ENCODE data around the gene PCDHB12. TPM values are rescaled to one million over a fixed set of nuclear protein-coding genes. Genes with fewer than 3 reads are reported as not detected.
A peak's percentile ranks its signal among the peaks of the same experiment; 100 is the strongest.
"Not testable (repeated sequence)": the region's sequence is repeated elsewhere in the genome, so short reads cannot be mapped to it uniquely, and the experiment has no call there.

PCDHB12 gene
- polyA plus RNA-seq (2013, experiment 1 of 2): 0.66 TPM
- polyA plus RNA-seq (2013, experiment 2 of 2): 0.61 TPM

- Histone ChIP-seq H3K9me3 (ENCODE audit: control insufficient read depth, low read length) (no peaks in the 10 kb centered on the region), H3K4me3 (ENCODE audit: extremely low read depth, insufficient read depth, low read length, poor library complexity, severe bottlenecking) (no peak within 1 kb of the TSS), H3K4me1 (ENCODE audit: control insufficient read depth, insufficient read depth, low read length, poor library complexity, severe bottlenecking) (no peaks in the 10 kb centered on the region), H3K36me3 (ENCODE audit: control insufficient read depth, insufficient read depth, low read length) (no peaks in the 10 kb centered on the region), H3K27ac (ENCODE audit: low read depth, low read length, severe bottlenecking) (no peak within 1 kb of the TSS)
- 77 to 84% methylated on average over 9 of the region's 11 CpGs for WGBS, 2 experiments (ENCODE audit: insufficient coverage in 2 of 2)
Observed at GRCh38 chr5:141208478-141208877, at the start of gene PCDHB12. Gene PCDHB12, plus strand, starts transcription at chr5:141208719. Its CDS starts 189 bp downstream, at chr5:141208908.

- no peak within 1 kb of the TSS for H3K4me3 ChIP-seq (ENCODE audit: extremely low read depth, insufficient read depth, low read length, poor library complexity, severe bottlenecking)
- H3K27ac ChIP-seq (ENCODE audit: low read depth, low read length, severe bottlenecking): no peak within 1 kb of the TSS
- H3K9me3 ChIP-seq (ENCODE audit: control insufficient read depth, low read length): no peaks in the 10 kb centered on the region
- H3K4me1 ChIP-seq (ENCODE audit: control insufficient read depth, insufficient read depth, low read length, poor library complexity, severe bottlenecking): no peaks in the 10 kb centered on the region
- no peaks in the 10 kb centered on the region for H3K36me3 ChIP-seq (ENCODE audit: control insufficient read depth, insufficient read depth, low read length)
- WGBS, 2 experiments (ENCODE audit: insufficient coverage in 2 of 2): 81 to 84% methylated on average over 15 to 16 of the region's 20 CpGs
Observed at GRCh38 chr5:141172381-141173204, 35.9 kb upstream of the PCDHB12 start, which contains the start of gene PCDHB7. Gene PCDHB7, plus strand, starts transcription at chr5:141172644. Its CDS starts 192 bp downstream, at chr5:141172836.

DNA sequence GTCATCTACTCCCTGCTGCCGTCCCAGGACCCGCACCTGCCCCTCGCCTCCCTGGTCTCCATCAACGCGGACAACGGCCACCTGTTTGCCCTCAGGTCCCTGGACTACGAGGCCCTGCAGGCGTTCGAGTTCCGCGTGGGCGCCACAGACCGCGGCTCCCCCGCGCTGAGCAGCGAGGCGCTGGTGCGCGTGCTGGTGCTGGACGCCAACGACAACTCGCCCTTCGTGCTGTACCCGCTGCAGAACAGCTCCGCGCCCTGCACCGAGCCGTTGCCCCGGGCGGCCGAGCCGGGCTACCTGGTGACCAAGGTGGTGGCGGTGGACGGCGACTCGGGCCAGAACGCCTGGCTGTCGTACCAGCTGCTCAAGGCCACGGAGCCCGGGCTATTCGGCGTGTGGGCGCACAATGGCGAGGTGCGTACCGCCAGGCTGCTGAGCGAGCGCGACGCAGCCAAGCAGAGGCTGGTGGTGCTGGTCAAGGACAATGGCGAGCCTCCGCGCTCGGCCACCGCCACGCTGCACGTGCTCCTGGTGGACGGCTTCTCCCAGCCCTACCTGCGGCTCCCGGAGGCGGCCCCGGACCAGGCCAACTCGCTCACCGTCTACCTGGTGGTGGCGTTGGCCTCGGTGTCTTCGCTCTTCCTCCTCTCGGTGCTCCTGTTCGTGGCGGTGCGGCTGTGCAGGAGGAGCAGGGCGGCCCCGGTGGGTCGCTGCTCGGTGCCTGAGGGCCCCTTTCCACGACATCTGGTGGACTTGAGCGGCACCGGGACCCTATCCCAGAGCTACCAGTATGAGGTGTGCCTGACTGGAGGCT, 34.0 kb upstream of the PCDHB12 start:
- 94 to 95% methylated on average over 35 to 50 of the region's 79 CpGs for WGBS, 2 experiments (ENCODE audit: insufficient coverage in 2 of 2)

GRCh38 chr5:141175933-141176332, 32.6 kb upstream of the PCDHB12 start:
- Histone ChIP-seq H3K4me3 (ENCODE audit: extremely low read depth, insufficient read depth, low read length, poor library complexity, severe bottlenecking) (no peak overlapping the region), H3K27ac (ENCODE audit: low read depth, low read length, severe bottlenecking) (no peak overlapping the region), H3K9me3 (ENCODE audit: control insufficient read depth, low read length) (no peaks in the 10 kb centered on the region), H3K36me3 (ENCODE audit: control insufficient read depth, insufficient read depth, low read length) (no peaks in the 10 kb centered on the region), H3K4me1 (ENCODE audit: control insufficient read depth, insufficient read depth, low read length, poor library complexity, severe bottlenecking) (no peaks in the 10 kb centered on the region)
- no CpG with 5 or more reads among the region's 1 CpG for WGBS, 2 experiments (ENCODE audit: insufficient coverage in 2 of 2)

More for the DNA sequence above, 34.0 kb upstream of the PCDHB12 start:
- H3K27ac ChIP-seq (ENCODE audit: low read depth, low read length, severe bottlenecking); H3K9me3 ChIP-seq (ENCODE audit: control insufficient read depth, low read length); H3K36me3 ChIP-seq (ENCODE audit: control insufficient read depth, insufficient read depth, low read length); H3K4me3 ChIP-seq (ENCODE audit: extremely low read depth, insufficient read depth, low read length, poor library complexity, severe bottlenecking); H3K4me1 ChIP-seq (ENCODE audit: control insufficient read depth, insufficient read depth, low read length, poor library complexity, severe bottlenecking): not testable (repeated sequence)

DNA sequence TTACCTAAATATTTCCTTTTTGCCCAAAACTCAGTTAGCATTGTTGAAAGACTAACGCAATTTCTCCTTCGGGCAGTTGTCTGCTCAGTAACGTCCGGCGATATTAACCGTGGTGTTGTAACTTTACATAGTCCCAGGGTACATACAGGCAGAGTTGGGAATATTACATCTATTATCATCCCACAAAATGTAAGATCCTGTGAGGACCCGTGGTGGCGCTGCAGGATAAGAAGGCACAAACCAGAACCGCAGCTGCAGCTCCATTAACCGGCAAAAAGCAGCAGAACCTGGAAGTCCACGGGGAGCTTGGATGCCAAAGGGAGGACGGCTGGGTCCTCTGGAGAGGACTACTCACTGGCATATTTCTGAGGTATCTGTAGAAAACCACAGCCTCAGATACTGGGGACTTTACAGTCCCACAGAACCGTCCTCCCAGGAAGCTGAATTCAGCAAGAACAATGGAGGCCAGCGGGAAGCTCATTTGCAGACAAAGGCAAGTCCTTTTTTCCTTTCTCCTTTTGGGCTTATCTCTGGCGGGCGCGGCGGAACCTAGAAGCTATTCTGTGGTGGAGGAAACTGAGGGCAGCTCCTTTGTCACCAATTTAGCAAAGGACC, 30.8 kb upstream of the PCDHB12 start, which contains the start of gene PCDHB8:
Gene PCDHB8, plus strand, starts transcription at position 214 of the 615 bp plus-strand sequence. Its CDS starts 245 bp downstream, at position 459.
- H3K27ac ChIP-seq (ENCODE audit: low read depth, low read length, severe bottlenecking); H3K4me1 ChIP-seq (ENCODE audit: control insufficient read depth, insufficient read depth, low read length, poor library complexity, severe bottlenecking); H3K9me3 ChIP-seq (ENCODE audit: control insufficient read depth, low read length); H3K4me3 ChIP-seq (ENCODE audit: extremely low read depth, insufficient read depth, low read length, poor library complexity, severe bottlenecking); H3K36me3 ChIP-seq (ENCODE audit: control insufficient read depth, insufficient read depth, low read length): not testable (repeated sequence)
- WGBS, 2 experiments (ENCODE audit: insufficient coverage in 2 of 2): 84 to 87% methylated on average over 3 to 6 of the region's 18 CpGs

GRCh38 chr5:141179371-141179770, 29.1 kb upstream of the PCDHB12 start:
- H3K36me3 ChIP-seq (ENCODE audit: control insufficient read depth, insufficient read depth, low read length); H3K4me3 ChIP-seq (ENCODE audit: extremely low read depth, insufficient read depth, low read length, poor library complexity, severe bottlenecking); H3K4me1 ChIP-seq (ENCODE audit: control insufficient read depth, insufficient read depth, low read length, poor library complexity, severe bottlenecking); H3K27ac ChIP-seq (ENCODE audit: low read depth, low read length, severe bottlenecking); H3K9me3 ChIP-seq (ENCODE audit: control insufficient read depth, low read length): not testable (repeated sequence)
- 91 to 100% methylated on average over 4 to 10 of the region's 39 CpGs for WGBS, 2 experiments (ENCODE audit: insufficient coverage in 2 of 2)

DNA sequence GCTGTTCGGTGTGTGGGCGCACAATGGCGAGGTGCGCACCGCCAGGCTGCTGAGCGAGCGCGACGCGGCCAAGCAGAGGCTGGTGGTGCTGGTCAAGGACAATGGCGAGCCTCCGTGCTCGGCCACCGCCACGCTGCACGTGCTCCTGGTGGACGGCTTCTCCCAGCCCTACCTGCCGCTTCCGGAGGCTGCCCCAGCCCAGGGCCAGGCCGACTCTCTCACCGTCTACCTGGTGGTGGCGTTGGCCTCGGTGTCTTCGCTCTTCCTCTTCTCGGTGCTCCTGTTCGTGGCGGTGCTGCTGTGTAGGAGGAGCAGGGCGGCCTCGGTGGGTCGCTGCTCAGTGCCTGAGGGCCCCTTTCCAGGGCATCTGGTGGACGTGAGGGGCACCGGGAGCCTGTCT, 28.6 kb upstream of the PCDHB12 start:
- not testable (repeated sequence) for H3K27ac ChIP-seq (ENCODE audit: low read depth, low read length, severe bottlenecking); H3K9me3 ChIP-seq (ENCODE audit: control insufficient read depth, low read length); H3K4me3 ChIP-seq (ENCODE audit: extremely low read depth, insufficient read depth, low read length, poor library complexity, severe bottlenecking); H3K36me3 ChIP-seq (ENCODE audit: control insufficient read depth, insufficient read depth, low read length); H3K4me1 ChIP-seq (ENCODE audit: control insufficient read depth, insufficient read depth, low read length, poor library complexity, severe bottlenecking)
- WGBS, 2 experiments (ENCODE audit: insufficient coverage in 2 of 2): 94 to 97% methylated on average over 9 to 10 of the region's 32 CpGs

DNA sequence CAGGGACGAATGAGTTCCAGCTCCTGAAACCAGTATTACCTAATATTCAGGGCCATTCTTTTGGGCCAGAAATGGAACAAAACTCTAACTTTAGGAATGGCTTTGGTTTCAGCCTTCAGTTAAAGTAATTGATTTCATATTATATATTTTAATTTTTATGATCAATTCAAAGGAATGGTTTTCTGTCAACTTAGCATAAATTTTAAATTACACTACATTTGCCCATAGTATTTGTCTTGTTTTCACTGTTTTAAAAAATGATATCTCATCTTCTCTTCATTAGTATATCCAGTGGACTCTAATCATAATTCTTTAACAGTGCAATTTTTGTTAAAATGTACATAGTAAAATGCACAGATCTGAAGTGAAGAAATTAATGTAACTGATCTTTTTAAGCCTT, 28.2 kb upstream of the PCDHB12 start:
- no peaks in the 10 kb centered on the region for H3K36me3 ChIP-seq (ENCODE audit: control insufficient read depth, insufficient read depth, low read length)
- WGBS, 2 experiments (ENCODE audit: insufficient coverage in 2 of 2): 100% methylated on average over 1 of the region's 1 CpG; no CpG with 5 or more reads in 1 of the 2 experiments

GRCh38 chr5:141182248-141182647, 26.3 kb upstream of the PCDHB12 start, which contains the start of gene PCDHB16:
Gene PCDHB16, plus strand, starts transcription at chr5:141182387. Its CDS starts 173 bp downstream, at chr5:141182560.
- H3K9me3 ChIP-seq (ENCODE audit: control insufficient read depth, low read length): no peaks in the 10 kb centered on the region
- H3K36me3 ChIP-seq (ENCODE audit: control insufficient read depth, insufficient read depth, low read length): no peaks in the 10 kb centered on the region
- H3K4me3 ChIP-seq (ENCODE audit: extremely low read depth, insufficient read depth, low read length, poor library complexity, severe bottlenecking): peak within 1 kb of the TSS; percentile 12
- 60% methylated on average over 13 of the region's 13 CpGs for WGBS, 2 experiments (ENCODE audit: insufficient coverage in 2 of 2)
- no peak within 1 kb of the TSS for H3K27ac ChIP-seq (ENCODE audit: low read depth, low read length, severe bottlenecking)
- no peaks in the 10 kb centered on the region for H3K4me1 ChIP-seq (ENCODE audit: control insufficient read depth, insufficient read depth, low read length, poor library complexity, severe bottlenecking)

More for the DNA sequence above, 28.2 kb upstream of the PCDHB12 start:
- H3K4me3 ChIP-seq (ENCODE audit: extremely low read depth, insufficient read depth, low read length, poor library complexity, severe bottlenecking): no peak overlapping the region
- no peak overlapping the region for H3K27ac ChIP-seq (ENCODE audit: low read depth, low read length, severe bottlenecking)
- H3K4me1 ChIP-seq (ENCODE audit: control insufficient read depth, insufficient read depth, low read length, poor library complexity, severe bottlenecking): no peaks in the 10 kb centered on the region
- no peaks in the 10 kb centered on the region for H3K9me3 ChIP-seq (ENCODE audit: control insufficient read depth, low read length)

DNA sequence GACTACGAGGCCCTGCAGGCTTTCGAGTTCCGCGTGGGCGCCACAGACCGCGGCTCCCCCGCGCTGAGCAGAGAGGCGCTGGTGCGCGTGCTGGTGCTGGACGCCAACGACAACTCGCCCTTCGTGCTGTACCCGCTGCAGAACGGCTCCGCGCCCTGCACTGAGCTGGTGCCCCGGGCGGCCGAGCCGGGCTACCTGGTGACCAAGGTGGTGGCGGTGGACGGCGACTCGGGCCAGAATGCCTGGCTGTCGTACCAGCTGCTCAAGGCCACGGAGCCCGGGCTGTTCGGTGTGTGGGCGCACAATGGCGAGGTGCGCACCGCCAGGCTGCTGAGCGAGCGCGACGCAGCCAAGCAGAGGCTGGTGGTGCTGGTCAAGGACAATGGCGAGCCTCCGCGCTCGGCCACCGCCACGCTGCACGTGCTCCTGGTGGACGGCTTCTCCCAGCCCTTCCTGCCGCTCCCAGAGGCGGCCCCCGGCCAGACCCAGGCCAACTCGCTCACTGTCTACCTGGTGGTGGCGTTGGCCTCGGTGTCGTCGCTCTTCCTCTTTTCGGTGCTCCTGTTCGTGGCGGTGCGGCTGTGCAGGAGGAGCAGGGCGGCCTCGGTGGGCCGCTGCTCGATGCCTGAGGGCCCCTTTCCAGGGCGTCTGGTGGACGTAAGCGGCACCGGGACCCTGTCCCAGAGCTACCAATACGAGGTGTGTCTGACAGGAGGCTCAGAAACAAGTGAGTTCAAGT, 24.2 kb upstream of the PCDHB12 start:
- not testable (repeated sequence) for H3K4me1 ChIP-seq (ENCODE audit: control insufficient read depth, insufficient read depth, low read length, poor library complexity, severe bottlenecking); H3K9me3 ChIP-seq (ENCODE audit: control insufficient read depth, low read length); H3K27ac ChIP-seq (ENCODE audit: low read depth, low read length, severe bottlenecking); H3K36me3 ChIP-seq (ENCODE audit: control insufficient read depth, insufficient read depth, low read length); H3K4me3 ChIP-seq (ENCODE audit: extremely low read depth, insufficient read depth, low read length, poor library complexity, severe bottlenecking)
- 89 to 93% methylated on average over 25 of the region's 69 CpGs for WGBS, 2 experiments (ENCODE audit: insufficient coverage in 2 of 2)
